Mesenchymal stem cell (in vitro differentiated cells and primary cell): ENCODE data around the gene DIP2C.
A peak's percentile ranks its signal among the peaks of the same experiment; 100 is the strongest.

Experiments used
- DNase-seq: peaks from one replicate; pipeline ENCODE4 v3.0.0-alpha.2; 2013
- H2AFZ ChIP-seq: one replicate; pipeline ENCODE4 v1.6.1; 2013; ENCODE audit warnings: low read depth, mild to moderate bottlenecking, control low read depth, inconsistent platforms, low read length, moderate library complexity
- H2AK5ac ChIP-seq: 2 replicates; pipeline ENCODE4 v1.6.1; 2013; ENCODE audit warnings: low read length, moderate library complexity, mild to moderate bottlenecking, inconsistent platforms; ENCODE audit not compliant: severe bottlenecking
- H2BK120ac ChIP-seq: one replicate; pipeline ENCODE4 v1.6.1; 2013; ENCODE audit warnings: low read depth, mild to moderate bottlenecking, inconsistent platforms, low read length, moderate library complexity
- H2BK12ac ChIP-seq, 2 experiments: one replicate each; pipeline ENCODE4 v1.6.1; 2013; ENCODE audit warnings: inconsistent platforms in 2 of 2, low read length in 2 of 2, mild to moderate bottlenecking in 2 of 2, moderate library complexity in 2 of 2, control low read depth in 1 of 2
- H2BK15ac ChIP-seq: one replicate; pipeline ENCODE4 v1.6.1; 2013; ENCODE audit warnings: mild to moderate bottlenecking, low read depth, inconsistent platforms; ENCODE audit not compliant: poor library complexity, severe bottlenecking
- H2BK5ac ChIP-seq: 2 replicates; pipeline ENCODE4 v1.6.1; 2013; ENCODE audit warnings: low read depth, mild to moderate bottlenecking, low read length, control low read depth, inconsistent platforms; ENCODE audit not compliant: poor library complexity, severe bottlenecking
- H3K14ac ChIP-seq, 2 experiments: one replicate each; pipeline ENCODE4 v1.6.1; 2013; ENCODE audit warnings: inconsistent platforms in 2 of 2, low read length in 2 of 2, control low read depth in 1 of 2, mild to moderate bottlenecking in 1 of 2, moderate library complexity in 1 of 2
- H3K18ac ChIP-seq, 2 experiments: one replicate each; pipeline ENCODE4 v1.6.1; 2013; ENCODE audit warnings: inconsistent platforms in 2 of 2, low read length in 2 of 2, control low read depth in 1 of 2, low read depth in 1 of 2, mild to moderate bottlenecking in 1 of 2
- H3K23ac ChIP-seq, 2 experiments: one replicate each; pipeline ENCODE4 v1.6.1; 2013; ENCODE audit warnings: inconsistent platforms in 2 of 2, low read length in 2 of 2, mild to moderate bottlenecking in 2 of 2, moderate library complexity in 2 of 2, control low read depth in 1 of 2
- H3K27ac ChIP-seq: 2 replicates; pipeline ENCODE4 v1.5.1; 2013; ENCODE audit warnings: mild to moderate bottlenecking, moderate library complexity, low read length, control low read depth, inconsistent platforms; ENCODE audit not compliant: poor library complexity, severe bottlenecking
- H3K27me3 ChIP-seq, 2 experiments: 2 replicates each; pipeline versions ENCODE4 v1.6.1 to v1.7.0; 2013; ENCODE audit warnings: low read length in 2 of 2, mild to moderate bottlenecking in 2 of 2, moderate library complexity in 2 of 2, control low read depth in 1 of 2, inconsistent platforms in 1 of 2; ENCODE audit not compliant: control insufficient read depth in 1 of 2, insufficient read depth in 1 of 2
- H3K36me3 ChIP-seq, 2 experiments: 2 replicates each; pipeline versions ENCODE4 v1.6.1 to v1.7.0; 2013; ENCODE audit warnings: low read length in 2 of 2, control low read depth in 1 of 2, inconsistent platforms in 1 of 2, low read depth in 1 of 2, mild to moderate bottlenecking in 1 of 2; ENCODE audit not compliant: insufficient read depth in 2 of 2, control insufficient read depth in 1 of 2
- H3K4ac ChIP-seq, 2 experiments: one replicate each; pipeline ENCODE4 v1.6.1; 2013; ENCODE audit warnings: inconsistent platforms in 2 of 2, low read length in 2 of 2, mild to moderate bottlenecking in 2 of 2, moderate library complexity in 2 of 2, control low read depth in 1 of 2, low read depth in 1 of 2
- H3K4me1 ChIP-seq: 2 replicates; pipeline ENCODE4 v1.6.1; 2013; ENCODE audit warnings: low read depth, low read length, control low read depth; ENCODE audit not compliant: control insufficient read depth, insufficient read depth
- H3K4me2 ChIP-seq: 2 replicates; pipeline ENCODE4 v1.6.1; 2013; ENCODE audit warnings: low read length, mild to moderate bottlenecking, inconsistent platforms; ENCODE audit not compliant: poor library complexity, severe bottlenecking
- H3K4me3 ChIP-seq, 2 experiments: 2 replicates each; pipeline versions ENCODE4 v1.5.1 to v1.7.0; 2013; ENCODE audit warnings: low read length in 2 of 2, mild to moderate bottlenecking in 2 of 2, control low read depth in 1 of 2, low read depth in 1 of 2; ENCODE audit not compliant: insufficient read depth in 1 of 2
- H3K79me1 ChIP-seq: replicated peaks from 2 replicates; pipeline ENCODE4 v1.6.1; 2013; ENCODE audit warnings: mild to moderate bottlenecking, control low read depth, low read length, inconsistent platforms; ENCODE audit not compliant: poor library complexity, severe bottlenecking
- H3K9ac ChIP-seq: 2 replicates; pipeline ENCODE4 v1.7.0; 2013; ENCODE audit warnings: mild to moderate bottlenecking, low read length, moderate library complexity
- H3K9me3 ChIP-seq: 2 replicates; pipeline ENCODE4 v1.7.0; 2013; ENCODE audit warnings: mild to moderate bottlenecking, low read length; ENCODE audit not compliant: control insufficient read depth
- H4K8ac ChIP-seq: one replicate; pipeline ENCODE4 v1.6.1; 2013; ENCODE audit warnings: inconsistent platforms, mild to moderate bottlenecking, low read length, moderate library complexity
- H4K91ac ChIP-seq: one replicate; pipeline ENCODE4 v1.6.1; 2013; ENCODE audit warnings: mild to moderate bottlenecking, low read length, inconsistent platforms
- WGBS: methylation state at CpG from one replicate; pipeline ENCODE4 v1.1.7; 2013; ENCODE audit warnings: mixed read lengths; 5-methylcytosine and 5-hydroxymethylcytosine counted together

The DIP2C gene

DNA sequence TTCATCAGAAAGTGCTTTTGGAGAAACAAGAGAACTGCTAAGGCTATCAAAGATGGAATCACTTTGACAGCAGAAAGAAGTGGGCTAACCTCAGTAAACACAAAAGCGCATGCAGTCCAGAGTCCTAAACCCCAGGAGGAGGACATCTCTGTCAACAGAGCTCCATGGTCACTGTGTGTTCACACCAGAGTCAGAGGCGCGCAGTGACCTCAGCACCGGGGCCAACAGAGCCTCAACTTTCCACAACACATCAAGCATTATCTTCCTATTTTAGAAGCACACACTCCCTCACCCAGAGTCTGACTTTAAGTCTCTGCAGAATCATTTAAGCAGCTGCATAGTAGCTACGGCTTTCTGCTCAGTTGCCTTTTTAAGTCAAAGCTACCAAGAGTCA is 195.3 kb downstream of the DIP2C start:
- H3K9ac ChIP-seq = no peak overlapping the region
- no peak overlapping the region for H3K18ac ChIP-seq
- peaks cover 13% of the 10 kb centered on the region for H3K4me1 ChIP-seq
- no peak overlapping the region for H3K4me3 ChIP-seq
- peaks cover 4 to 5% of the 10 kb centered on the region in 2 experiments for H3K36me3 ChIP-seq
- no peak overlapping the region for H2AFZ ChIP-seq
- no peaks in the 10 kb centered on the region for H3K9me3 ChIP-seq
- no peak overlapping the region for H4K91ac ChIP-seq
- H3K79me1 ChIP-seq = peaks cover 64% of the 10 kb centered on the region
- no peak overlapping the region for H3K4ac ChIP-seq
- no peak overlapping the region for H3K23ac ChIP-seq
- H3K27me3 ChIP-seq = no peaks in the 10 kb centered on the region
- H3K14ac ChIP-seq = no peak overlapping the region
- H2BK120ac ChIP-seq = no peak overlapping the region
- H2BK5ac ChIP-seq = no peak overlapping the region
- H4K8ac ChIP-seq = no peak overlapping the region
- no peak overlapping the region for H2AK5ac ChIP-seq
- no peak overlapping the region for H3K27ac ChIP-seq
- H2BK15ac ChIP-seq = no peak overlapping the region
- no peak for DNase-seq
- no peak overlapping the region for H3K4me2 ChIP-seq
- no peak overlapping the region for H2BK12ac ChIP-seq
- 95% methylated on average over 5 of the region's 5 CpGs for WGBS

- Histone ChIP-seq H2BK5ac (no peak overlapping the region), H2AK5ac (no peak overlapping the region), H3K36me3 (peaks cover 4 to 5% of the 10 kb centered on the region in 2 experiments), H3K79me1 (peaks cover 66% of the 10 kb centered on the region), H3K27me3 (no peaks in the 10 kb centered on the region), H3K14ac (no peak overlapping the region), H2BK120ac (no peak overlapping the region), H2BK12ac (no peak overlapping the region), H3K4me2 (no peak overlapping the region), H2AFZ (no peak overlapping the region), H4K8ac (no peak overlapping the region), H2BK15ac (no peak overlapping the region), H3K4me3 (no peak overlapping the region), H3K4ac (no peak overlapping the region), H3K9me3 (no peaks in the 10 kb centered on the region), H3K4me1 (peaks cover 13% of the 10 kb centered on the region), H3K18ac (no peak overlapping the region), H3K9ac (peak overlapping the region; percentile 58), H3K27ac (no peak overlapping the region), H4K91ac (no peak overlapping the region), H3K23ac (no peak overlapping the region)
- WGBS = 95% methylated on average over 21 of the region's 21 CpGs
- no peak for DNase-seq
These were observed 195.9 kb downstream of the DIP2C start for GRCh38 chr10:493391-494148.

DNA sequence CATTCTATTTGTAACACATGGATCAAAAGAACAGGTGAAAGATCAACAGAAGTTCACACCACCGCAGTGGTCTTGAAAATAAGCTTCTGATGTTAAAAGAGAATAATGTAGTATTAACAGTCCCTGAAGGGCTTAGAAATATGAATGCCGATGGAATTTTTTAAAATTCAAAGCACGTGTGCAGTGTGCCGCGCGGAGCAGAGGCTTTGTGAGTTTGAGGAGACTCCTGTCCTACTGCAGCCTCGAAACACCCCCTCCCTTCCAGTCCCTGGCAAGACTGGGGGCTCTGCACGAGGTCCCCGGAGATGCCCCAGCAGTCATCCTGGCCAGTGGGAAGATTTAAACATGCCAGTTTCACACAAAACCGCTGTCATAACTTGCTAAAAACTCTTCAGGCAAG is 196.6 kb downstream of the DIP2C start:
- H4K91ac ChIP-seq = no peak overlapping the region
- no peak overlapping the region for H3K4ac ChIP-seq
- H2AK5ac ChIP-seq = no peak overlapping the region
- no peak overlapping the region for H3K14ac ChIP-seq
- H2BK15ac ChIP-seq = no peak overlapping the region
- H3K9ac ChIP-seq = peak overlapping the region; percentile 58
- no peak overlapping the region for H2BK12ac ChIP-seq
- H4K8ac ChIP-seq = no peak overlapping the region
- H2BK5ac ChIP-seq = no peak overlapping the region
- H2BK120ac ChIP-seq = no peak overlapping the region
- no peak overlapping the region for H2AFZ ChIP-seq
- no peaks in the 10 kb centered on the region for H3K9me3 ChIP-seq
- no peaks in the 10 kb centered on the region for H3K27me3 ChIP-seq
- DNase-seq = no peak
- 97% methylated on average over 10 of the region's 10 CpGs for WGBS
- peaks cover 12% of the 10 kb centered on the region for H3K4me1 ChIP-seq
- no peak overlapping the region for H3K4me2 ChIP-seq
- H3K4me3 ChIP-seq = no peak overlapping the region
- no peak overlapping the region for H3K27ac ChIP-seq
- no peak overlapping the region for H3K18ac ChIP-seq
- H3K36me3 ChIP-seq = peaks cover 0 to 5% of the 10 kb centered on the region in 2 experiments
- H3K79me1 ChIP-seq = peaks cover 65% of the 10 kb centered on the region
- no peak overlapping the region for H3K23ac ChIP-seq

DNA sequence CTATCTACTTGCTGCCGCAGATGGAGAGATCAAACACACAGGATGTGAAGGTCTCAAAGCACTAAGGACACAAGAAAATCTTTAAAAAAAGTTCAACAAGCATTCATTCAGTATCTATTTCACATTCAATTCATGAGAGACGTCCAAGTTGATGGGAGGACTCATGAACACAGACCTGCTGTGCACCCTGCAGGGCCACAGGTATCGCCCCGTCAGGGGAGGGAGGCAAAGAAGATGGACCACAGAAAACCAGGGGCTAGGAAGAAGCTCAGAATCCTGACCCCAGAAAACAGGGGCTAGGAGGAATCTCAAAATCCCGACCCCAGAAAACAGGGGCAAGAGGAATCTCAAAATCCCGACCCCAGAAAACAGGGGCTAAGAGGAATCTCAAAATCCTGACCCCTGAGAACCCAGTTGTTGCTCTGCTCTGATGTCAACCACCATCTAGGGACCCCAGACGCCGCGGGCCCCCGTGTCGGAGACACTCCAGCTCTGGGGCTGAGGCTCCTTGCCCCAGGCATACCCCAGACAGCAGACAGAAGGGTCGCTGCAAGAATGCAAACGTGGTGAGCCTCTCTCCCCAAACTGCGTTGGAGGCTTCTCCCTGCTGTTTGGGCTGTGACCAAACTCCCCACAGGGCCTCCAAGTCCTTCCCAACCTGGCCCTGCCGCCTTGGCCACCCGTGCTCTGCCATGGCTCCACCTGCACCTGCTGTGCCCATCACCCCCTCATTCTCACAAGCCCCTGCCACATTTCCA is 197.6 kb downstream of the DIP2C start:
- Histone ChIP-seq H2BK120ac (no peak overlapping the region), H2BK5ac (no peak overlapping the region), H3K36me3 (no peaks in the 10 kb centered on the region), H4K91ac (no peak overlapping the region), H3K4me3 (peak overlapping the region in 1 of 2 experiments; percentile 64), H4K8ac (no peak overlapping the region), H3K9ac (peak overlapping the region; percentile 86), H3K4me2 (no peak overlapping the region), H3K18ac (peak overlapping the region in 1 of 2 experiments; percentile 5), H3K27ac (no peak overlapping the region), H3K14ac (peak overlapping the region in 1 of 2 experiments; percentile 67), H3K79me1 (peaks cover 65% of the 10 kb centered on the region), H3K4ac (no peak overlapping the region), H3K4me1 (peaks cover 10% of the 10 kb centered on the region), H2AK5ac (no peak overlapping the region), H2AFZ (no peak overlapping the region), H2BK12ac (no peak overlapping the region), H3K27me3 (no peaks in the 10 kb centered on the region), H2BK15ac (no peak overlapping the region), H3K9me3 (no peaks in the 10 kb centered on the region), H3K23ac (no peak overlapping the region)
- WGBS = 94% methylated on average over 16 of the region's 16 CpGs
- DNase-seq = no peak
